Suppressor macrophage (primary cell): ENCODE data around the gene GPRC5C.

Experiments used
- DNase-seq, 4 experiments: peaks; one replicate each; pipeline ENCODE4 v3.0.0-alpha.2; 2020 to 2022

Gene GPRC5C

DNA sequence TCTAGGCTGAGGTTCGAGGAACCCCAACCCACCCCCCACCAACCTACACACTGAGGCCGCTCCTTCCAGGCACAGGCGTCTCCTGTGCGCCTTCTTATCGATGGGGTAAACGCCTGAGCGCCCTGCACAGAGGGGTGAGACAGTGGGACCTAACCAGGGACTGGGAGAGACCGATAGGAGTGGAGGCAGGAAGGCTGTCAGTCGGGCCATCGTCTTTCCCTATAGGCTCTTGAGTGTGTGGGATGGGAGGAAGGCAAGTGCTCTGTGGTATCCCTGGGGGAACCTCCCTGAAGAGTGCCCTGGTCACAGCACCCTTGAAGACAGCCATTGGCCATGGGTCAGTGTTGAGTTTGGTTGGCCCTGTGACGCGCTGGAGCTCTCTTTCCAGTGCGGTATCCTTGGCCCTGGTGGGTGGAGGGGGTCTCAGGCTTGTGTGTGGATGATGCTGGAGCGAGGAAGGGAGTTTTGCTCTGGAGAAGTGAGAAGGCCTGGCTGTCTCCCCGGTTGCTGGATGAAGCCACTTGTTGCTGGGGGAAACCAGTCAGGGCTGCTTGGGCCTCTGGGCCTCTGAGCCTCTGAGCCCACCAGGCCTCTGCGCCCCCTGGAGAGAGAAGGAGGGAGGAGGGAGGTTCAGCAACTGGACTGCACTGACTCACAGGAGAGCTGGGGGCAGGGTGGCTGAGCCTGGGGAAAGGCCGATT is 1.7 kb downstream of the GPRC5C start:
- no peak for DNase-seq

DNA sequence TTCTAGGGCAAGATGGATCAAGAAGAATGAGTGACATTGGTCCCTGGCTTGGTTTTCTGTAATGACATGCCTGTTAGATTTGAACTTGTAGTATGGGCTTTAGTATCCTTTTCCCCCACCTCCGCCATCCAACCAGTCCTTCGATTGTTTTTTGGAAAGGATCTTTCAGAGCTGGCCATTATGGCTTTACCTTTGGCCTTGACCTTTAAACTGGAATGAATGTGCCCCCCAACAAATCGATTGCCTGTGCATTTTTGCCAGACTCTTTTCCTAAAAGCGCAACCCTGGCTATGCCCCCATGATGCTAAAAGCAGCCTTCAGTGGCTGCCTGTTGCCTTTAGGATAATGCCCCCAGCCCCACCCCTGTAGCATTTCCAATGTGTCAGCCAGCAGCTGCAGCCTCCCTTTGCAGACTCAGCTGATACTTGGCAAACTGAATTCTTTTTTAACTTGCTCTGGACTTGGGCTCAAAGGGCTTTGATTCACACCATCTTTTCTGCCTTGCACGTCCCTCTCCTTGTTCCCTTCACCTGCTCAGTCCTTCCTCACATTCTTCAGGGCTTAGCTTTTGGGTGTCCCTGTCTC is 4.0 kb downstream of the GPRC5C start:
- no peak for DNase-seq

DNA sequence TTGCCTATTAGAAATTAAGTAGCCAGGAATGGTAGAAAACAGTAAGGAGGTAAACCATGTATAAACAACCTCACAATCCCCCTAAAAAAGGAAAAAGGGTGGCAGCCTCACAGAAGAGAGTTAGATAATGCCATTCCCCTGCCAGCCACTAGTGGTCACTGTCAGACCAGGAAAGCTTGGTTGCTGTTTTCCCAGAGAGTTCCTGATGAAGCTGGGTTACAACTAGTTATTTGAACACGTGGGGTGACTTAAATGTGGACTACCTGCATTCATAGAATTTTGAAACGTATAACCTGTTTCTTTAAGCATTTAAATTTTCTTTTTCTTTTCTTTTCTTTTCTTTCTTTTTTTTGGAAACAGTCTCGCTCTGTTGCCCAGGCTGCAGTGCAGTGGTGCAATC is 5.8 kb downstream of the GPRC5C start:
- peak; percentile 32 to 46 (median 39) for DNase-seq

DNA sequence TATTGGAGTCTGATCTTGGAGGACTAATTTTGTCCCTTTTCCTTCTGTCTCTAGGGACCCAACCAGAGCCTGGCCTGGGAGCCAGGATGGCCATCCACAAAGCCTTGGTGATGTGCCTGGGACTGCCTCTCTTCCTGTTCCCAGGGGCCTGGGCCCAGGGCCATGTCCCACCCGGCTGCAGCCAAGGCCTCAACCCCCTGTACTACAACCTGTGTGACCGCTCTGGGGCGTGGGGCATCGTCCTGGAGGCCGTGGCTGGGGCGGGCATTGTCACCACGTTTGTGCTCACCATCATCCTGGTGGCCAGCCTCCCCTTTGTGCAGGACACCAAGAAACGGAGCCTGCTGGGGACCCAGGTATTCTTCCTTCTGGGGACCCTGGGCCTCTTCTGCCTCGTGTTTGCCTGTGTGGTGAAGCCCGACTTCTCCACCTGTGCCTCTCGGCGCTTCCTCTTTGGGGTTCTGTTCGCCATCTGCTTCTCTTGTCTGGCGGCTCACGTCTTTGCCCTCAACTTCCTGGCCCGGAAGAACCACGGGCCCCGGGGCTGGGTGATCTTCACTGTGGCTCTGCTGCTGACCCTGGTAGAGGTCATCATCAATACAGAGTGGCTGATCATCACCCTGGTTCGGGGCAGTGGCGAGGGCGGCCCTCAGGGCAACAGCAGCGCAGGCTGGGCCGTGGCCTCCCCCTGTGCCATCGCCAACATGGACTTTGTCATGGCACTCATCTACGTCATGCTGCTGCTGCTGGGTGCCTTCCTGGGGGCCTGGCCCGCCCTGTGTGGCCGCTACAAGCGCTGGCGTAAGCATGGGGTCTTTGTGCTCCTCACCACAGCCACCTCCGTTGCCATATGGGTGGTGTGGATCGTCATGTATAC is 8.0 kb downstream of the GPRC5C start:
- no peak for DNase-seq

DNA sequence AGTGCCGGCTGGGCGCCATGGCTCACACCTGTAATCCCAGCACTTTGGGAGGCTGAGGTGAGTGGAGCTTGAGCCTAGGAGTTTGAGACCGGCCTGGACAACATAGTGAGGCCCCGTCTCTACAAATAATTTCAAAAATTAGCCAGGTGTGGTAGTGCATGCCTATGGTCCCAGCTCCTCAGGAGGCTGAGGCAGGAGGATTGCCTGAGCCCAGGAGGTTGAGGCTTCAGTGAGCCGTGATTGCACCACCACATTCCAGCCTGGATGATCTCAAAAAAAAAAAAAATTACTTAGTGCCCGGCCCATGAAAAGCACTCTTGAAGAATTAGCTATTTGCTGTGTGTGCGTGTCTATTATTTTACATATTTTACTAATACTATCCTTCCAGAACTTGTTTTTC is 9.6 kb downstream of the GPRC5C start:
- DNase-seq: no peak

DNA sequence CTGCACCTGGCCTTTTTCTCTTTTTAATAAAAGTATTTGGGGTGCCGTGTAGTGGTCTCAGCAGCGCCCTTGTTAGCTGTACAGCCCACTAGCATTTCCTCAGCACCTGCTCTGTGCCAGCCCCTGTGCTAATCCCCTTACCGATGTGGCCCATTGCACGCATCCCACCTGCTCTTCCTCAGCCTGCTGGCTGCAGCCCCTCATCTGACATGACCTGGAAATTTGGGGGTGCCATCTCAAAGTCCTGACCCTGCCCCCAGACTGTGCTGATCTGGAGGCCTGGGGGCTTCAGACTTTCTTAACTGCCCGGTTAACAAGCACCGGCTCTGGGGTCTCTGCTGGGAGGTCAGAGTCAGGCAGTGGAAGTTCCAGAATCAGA is 10.4 kb downstream of the GPRC5C start:
- no peak for DNase-seq

DNA sequence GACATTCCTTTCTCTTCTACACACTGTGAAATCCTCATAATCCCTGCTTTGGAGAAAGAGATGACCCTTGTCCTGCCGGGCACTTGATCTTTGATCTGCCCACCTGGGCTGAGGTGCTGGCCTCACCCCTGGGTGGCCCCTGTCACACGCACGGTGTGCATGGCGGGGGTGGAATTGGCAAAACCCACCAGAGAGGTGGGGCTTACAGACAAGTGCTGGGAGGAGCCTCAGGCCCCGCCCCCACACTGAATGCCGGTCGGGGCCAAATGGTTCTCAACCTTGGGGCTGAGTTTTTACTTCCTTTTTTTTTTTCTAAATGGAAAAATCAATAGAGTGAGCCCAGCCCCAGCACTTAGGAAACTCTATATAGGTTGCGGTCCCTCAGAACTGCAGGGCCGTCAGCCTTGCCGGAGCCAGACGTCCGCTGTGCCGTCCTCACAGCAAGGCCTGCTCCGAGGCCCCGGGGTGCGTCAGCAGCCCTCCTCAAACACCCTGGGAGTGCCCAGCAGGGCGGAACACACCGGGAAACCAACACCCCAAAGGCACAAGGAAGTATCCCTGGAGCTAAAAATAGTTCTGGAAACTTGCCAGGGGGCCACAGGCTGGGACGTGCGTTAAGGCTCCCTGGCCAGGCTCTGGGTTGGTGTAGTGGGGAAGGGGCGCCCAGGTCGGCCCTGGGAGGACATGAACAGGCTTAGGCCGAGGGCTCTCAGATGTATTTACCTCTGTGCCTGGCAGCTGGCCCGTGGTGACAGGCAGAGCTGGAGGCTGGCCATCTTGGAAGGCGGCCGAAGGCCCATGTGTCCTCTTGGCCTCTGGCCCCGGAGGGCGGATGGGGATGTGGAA is 11.0 kb downstream of the GPRC5C start:
- DNase-seq: peak; percentile 67 to 77 (median 74)

DNA sequence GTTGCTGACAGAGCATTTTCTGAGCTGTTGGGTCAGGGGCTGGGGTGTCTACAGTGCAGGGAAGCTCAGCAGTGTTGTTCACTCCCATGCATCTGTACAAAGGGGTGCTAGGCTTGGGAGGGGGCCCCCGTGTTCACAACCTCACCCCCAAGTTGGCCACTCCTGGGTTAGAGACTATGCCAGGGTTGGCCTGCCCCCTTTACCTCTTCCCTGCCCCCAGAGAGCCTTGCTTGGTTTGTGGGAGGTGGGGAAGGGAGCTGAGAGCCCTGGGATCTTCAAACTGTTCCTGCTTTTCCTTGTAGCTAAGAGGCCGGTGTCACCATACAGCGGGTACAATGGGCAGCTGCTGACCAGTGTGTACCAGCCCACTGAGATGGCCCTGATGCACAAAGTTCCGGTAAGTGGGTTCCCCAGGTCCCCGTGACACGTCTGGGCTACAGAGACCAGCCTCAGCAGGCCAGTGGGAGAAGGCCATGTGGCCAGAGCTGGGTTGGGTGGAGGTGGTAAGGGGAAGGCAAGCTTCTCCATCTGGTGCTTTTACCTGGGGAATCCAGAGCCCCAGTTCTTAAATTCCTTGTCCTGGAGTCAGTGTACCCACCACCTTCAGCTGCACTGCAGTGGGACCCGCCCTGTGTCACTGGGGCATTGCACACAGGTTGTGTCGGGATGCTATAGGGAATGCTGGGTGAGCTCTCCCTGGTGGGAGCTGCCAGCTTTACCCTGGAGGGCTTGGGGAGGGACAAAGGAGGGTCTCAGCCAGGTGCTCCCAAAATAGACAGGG is 11.8 kb downstream of the GPRC5C start:
- no peak for DNase-seq

DNA sequence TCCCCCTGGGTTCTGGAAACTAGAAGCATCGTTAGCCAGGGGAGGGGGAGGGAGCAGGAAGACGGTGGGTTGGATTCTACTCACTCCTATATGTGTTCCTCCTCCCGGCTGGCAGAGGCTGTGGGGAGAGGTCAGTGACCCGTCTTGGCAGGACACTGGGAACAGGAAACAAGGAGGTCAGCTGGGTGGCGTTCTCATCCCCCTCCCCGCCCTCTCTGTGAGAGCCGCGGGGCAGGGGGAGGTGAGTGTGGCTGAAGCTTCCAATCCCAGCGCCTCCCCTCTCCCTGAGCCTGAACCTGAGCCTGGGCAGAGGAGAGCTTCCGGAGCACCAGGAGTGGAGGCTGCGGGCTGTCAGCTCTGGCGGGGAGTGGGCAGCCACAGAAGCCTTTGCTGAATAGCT is 12.5 kb downstream of the GPRC5C start:
- DNase-seq: peak in 3 of 4 experiments; percentile 27 to 47 (median 45)

DNA sequence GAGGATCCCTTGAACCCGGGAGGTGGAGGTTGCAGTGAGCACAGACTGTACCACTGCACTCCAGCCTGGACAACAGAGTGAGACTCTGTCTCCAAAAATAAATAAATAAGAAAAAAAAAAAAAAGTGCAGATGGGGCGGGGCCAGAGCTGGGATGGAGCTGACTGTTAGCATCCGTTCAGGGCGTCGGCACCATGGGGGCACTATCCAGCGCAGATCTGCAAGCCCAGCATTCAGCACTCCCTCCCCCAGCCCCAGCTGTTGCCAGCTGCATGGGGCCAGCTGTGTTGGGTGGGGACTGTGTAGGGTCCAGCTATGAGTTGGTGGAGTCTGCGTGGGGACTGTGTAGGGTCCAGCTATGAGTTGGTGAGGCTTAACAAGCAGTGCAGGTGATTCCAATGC is 13.3 kb downstream of the GPRC5C start:
- no peak for DNase-seq

DNA sequence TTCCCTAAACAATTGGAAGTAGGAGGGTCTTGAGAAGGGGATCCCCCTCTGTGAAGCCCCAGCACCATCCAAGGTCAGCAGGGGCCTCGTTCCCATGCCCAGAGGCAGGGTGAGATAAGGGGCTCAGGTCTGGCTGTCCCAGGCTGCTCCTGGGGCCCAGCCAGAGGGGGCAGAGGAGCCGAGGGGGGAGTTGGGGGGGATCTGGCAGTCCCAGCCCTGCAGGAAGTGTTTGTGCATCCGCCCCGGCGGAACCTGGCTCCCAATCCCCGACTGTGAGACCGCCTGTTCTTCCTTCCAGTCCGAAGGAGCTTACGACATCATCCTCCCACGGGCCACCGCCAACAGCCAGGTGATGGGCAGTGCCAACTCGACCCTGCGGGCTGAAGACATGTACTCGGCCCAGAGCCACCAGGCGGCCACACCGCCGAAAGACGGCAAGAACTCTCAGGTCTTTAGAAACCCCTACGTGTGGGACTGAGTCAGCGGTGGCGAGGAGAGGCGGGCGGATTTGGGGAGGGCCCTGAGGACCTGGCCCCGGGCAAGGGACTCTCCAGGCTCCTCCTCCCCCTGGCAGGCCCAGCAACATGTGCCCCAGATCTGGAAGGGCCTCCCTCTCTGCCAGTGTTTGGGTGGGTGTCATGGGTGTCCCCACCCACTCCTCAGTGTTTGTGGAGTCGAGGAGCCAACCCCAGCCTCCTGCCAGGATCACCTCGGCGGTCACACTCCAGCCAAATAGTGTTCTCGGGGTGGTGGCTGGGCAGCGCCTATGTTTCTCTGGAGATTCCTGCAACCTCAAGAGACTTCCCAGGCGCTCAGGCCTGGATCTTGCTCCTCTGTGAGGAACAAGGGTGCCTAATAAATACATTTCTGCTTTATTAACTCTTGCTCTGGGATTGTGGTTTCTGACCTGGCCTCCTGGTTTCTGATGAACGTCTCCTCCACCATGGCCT is 14.9 kb downstream of the GPRC5C start:
- DNase-seq: peak; percentile 32 to 47 (median 42)

DNA sequence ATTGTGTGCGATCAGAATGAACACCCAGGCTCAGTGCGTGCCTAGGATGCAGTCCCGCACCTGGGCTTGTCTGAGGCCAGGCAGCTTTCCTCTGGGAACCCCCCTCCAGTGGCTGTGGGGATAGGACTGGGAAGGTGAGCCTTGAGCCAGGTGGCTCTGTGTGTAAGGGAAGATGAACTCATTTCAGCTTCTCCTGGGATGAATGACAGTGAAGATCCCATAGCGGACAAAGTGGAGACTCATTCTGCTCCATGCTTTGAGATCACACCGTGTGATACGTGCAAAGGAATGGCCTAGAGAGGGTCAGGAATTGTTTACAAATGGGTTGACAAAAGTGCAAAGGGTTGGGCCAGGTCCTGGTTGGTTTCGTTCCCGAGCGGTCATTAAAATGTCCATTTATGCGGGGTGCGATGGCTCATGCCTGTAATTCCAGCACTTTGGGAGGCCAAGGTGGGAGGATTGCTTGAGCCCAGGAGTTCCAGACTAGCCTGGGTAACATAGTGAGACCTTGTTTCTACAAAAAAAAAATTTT is 15.8 kb downstream of the GPRC5C start:
- no peak for DNase-seq

DNA sequence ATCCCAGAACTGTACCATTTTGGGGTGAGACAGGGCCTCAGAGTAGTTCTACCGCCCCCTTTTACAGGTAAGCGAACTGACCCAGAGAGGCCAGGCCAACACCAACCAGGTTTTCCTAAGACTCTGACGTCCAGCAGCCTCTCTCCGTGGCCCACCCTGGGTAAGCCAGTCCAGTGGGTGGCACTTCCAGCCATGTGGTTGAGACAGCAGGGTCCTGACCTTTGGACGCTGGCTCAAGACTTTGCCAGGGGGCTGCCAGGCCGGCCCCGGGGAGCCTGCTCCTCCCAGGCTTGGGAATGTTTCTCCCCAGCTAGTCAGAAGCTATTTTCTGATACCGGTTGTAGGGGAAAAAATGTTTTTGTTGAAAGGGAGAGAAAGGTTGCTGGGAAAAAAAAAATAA is 16.9 kb downstream of the GPRC5C start:
- no peak for DNase-seq

DNA sequence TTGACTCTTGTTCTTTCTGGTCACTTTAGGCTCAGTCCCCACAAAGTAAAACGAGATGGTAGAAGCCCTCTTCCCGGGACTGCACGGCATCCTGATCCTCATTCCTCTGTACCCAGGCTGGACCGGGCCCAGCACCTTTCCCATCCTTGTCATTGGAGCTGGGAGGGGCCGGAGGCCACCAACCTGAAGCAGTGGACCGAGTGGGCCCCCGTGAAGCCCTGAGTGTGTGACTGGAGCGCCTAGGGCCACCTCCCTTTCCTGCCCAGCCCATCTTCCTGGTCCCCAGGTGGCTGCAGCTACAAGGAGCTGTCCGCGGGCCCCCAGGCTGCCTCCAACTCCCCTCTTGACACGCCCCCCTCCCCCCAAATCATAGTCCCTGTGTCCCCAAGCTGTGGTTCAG is 17.4 kb downstream of the GPRC5C start:
- no peak for DNase-seq

DNA sequence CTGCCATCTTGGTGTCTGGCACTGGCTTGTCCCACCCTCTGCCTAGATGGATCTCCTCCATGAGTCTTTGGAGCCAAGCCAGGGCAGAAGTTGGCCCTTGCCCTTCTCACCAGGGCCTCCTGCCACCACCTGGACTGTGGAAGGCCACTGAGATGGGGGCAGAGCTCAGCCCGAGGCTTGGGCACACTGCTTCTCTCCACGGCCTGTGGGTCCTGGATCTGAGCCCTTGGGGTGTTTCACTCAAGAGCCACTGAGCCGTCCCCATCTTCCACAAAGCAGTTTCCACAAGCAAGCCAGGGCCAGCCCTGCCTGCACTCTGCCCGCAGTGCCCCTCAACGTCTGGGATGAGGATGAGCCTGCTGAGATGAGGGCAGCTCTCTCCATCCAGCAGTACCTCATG is 17.9 kb downstream of the GPRC5C start:
- DNase-seq: no peak

DNA sequence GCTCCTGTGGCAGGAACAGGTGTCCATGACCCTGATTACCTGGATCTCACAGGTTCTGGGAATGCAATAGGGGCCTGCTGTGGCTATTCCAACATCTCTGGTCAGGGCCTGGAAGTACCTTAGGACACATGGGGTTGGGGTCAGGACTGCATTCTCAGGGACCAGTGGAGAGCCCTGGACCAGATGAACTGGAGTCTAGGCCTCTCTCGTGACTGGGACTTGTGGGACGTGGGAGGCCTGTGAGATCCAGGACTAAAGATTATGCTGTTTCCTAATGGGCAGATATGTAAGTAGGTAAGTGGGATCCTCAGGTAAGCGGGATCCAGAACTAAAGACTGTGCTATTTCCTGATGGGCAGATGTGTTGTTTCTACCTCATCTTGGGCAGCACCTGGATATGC is 18.3 kb downstream of the GPRC5C start:
- no peak for DNase-seq

DNA sequence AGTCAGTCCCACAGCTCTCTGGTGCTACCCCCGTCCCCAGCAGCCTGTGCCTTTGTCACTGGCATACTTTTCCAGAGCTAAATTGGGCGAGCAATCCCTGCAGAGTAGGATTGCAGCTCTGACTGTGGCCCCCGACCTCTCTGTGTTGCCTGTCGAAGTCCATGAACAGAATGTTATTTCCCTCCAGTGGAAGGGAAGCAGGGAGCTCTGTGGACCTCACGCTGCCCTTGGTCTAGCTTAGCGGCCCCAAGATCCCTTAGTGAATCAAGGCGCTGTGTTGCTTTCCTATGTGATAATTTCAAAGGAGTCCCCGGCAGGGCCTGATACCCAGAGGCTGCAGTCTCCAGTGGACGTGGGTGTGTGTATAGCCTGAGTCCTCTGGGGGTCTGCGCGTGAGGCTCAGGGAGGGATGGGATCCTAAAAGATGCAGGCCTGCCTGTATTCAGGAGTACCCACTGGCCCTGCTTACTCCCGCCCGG is 19.1 kb downstream of the GPRC5C start:
- DNase-seq: no peak

DNA sequence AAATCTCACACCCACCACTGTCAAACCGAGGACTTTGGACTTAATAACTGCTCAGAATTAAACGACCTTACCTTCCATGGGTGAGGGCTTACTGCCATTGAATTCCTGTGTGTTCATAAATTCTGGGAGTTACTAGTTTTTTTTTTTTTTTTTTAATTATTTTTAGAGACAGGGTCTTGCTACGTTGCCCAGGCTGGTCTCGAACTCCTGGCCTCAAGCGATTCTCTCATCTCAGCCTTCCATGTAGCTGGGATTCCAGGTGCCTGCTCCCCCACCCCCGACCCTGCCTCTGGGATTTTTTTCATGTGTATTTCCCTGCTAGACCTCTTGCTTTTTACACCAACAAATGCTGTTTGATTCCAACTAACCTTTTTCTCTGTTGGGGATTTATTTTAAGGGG is 19.7 kb downstream of the GPRC5C start:
- DNase-seq: no peak

DNA sequence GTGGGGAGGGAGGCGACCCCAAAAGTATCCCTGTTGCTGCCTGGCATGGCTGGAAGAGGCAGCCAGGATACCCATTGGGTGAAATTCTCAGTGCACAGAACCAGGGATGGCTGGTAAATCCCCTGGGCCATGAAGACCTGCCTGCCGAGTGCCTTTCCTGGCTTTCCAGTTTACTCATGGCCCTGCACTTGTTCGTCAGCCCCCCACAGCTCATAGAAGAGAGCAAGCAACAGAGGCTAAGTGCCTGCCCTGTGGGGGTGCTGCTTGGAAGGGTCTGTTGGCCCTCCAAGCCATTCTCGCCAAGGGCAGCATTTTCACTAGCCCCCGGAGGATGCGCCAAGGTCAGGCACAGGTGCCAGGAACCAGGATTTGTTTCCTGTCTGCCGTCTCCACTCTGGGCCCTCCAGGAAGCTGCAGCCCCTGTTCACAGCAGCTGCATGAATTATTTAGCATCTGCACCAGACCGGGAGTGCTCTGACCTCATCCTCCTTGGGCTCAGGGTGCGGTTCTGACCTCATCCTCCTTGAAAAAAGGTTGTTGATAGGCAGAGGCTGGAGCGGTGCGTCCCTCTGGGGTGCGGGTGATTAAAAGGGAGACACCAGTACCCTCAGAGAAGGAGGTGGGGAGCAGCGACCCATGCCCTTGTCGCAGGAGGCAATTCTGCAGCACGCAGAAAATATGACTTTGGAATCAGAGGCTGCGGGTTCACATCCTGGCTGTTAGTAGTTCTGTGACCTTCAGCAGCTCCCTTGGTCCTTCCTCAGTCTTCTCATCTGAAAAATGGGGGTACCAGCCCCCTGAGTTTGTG is 20.3 kb downstream of the GPRC5C start:
- DNase-seq: no peak
